ENCODE measurements around the gene PDGFA.

PDGFA gene

GRCh38 chr7:491958-492713 is 27.5 kb downstream of the PDGFA start:
- TF ChIP-seq REST (IDR thresholded peaks at IDR 0.05; ENCODE audit: insufficient read depth in 1 of 2, low read depth in 2 of 2, low read length in 2 of 2) = no peak
- TF ChIP-seq FOXP2 (optimal IDR thresholded peaks at IDR 0.05; ENCODE audit: borderline replicate concordance, extremely low read depth, extremely low read length, insufficient read depth) = no peak

GRCh38 chr7:491292-491957 is 28.2 kb downstream of the PDGFA start:
- no peak for TF ChIP-seq SIN3A (IDR thresholded peaks at IDR 0.05; ENCODE audit: borderline replicate concordance, insufficient read depth, low read length)
- no peak for TF ChIP-seq TAF1 (IDR thresholded peaks at IDR 0.05; ENCODE audit: borderline replicate concordance, insufficient read depth, low read length)
- TF ChIP-seq FOXP2 (optimal IDR thresholded peaks at IDR 0.05; ENCODE audit: borderline replicate concordance, extremely low read depth, extremely low read length, insufficient read depth) = no peak
- no peak for TF ChIP-seq REST (IDR thresholded peaks at IDR 0.05; ENCODE audit: insufficient read depth in 1 of 2, low read depth in 2 of 2, low read length in 2 of 2)
- TF ChIP-seq POLR2AphosphoS5 (IDR thresholded peaks at IDR 0.05; ENCODE audit: low read depth, low read length) = no peak

- TF ChIP-seq FOXP2 (optimal IDR thresholded peaks at IDR 0.05; ENCODE audit: borderline replicate concordance, extremely low read depth, extremely low read length, insufficient read depth) (no peak), TAF1 (IDR thresholded peaks at IDR 0.05; ENCODE audit: borderline replicate concordance, insufficient read depth, low read length) (no peak), SIN3A (IDR thresholded peaks at IDR 0.05; ENCODE audit: borderline replicate concordance, insufficient read depth, low read length) (no peak), REST (IDR thresholded peaks at IDR 0.05; ENCODE audit: insufficient read depth in 1 of 2, low read depth in 2 of 2, low read length in 2 of 2) (no peak), POLR2AphosphoS5 (IDR thresholded peaks at IDR 0.05; ENCODE audit: low read depth, low read length) (no peak)
These were observed 29.0 kb downstream of the PDGFA start for GRCh38 chr7:490461-491291.

- no peak for TF ChIP-seq REST (IDR thresholded peaks at IDR 0.05; ENCODE audit: insufficient read depth in 1 of 2, low read depth in 2 of 2, low read length in 2 of 2)
- no peak for TF ChIP-seq SIN3A (IDR thresholded peaks at IDR 0.05; ENCODE audit: borderline replicate concordance, insufficient read depth, low read length)
- no peak for TF ChIP-seq POLR2AphosphoS5 (IDR thresholded peaks at IDR 0.05; ENCODE audit: low read depth, low read length)
These were observed 29.8 kb downstream of the PDGFA start for GRCh38 chr7:489876-490275.
